Mesenchymal stem cell (in vitro differentiated cells and primary cell): Measurements from ENCODE around the gene PPP6R2.
A peak's percentile ranks its signal among the peaks of the same experiment; 100 is the strongest.

ENCODE experiments used
- DNase-seq: peaks from one replicate; pipeline ENCODE4 v3.0.0-alpha.2; 2013
- H2AFZ ChIP-seq: one replicate; pipeline ENCODE4 v1.6.1; 2013; ENCODE audit warnings: low read depth, mild to moderate bottlenecking, control low read depth, inconsistent platforms, low read length, moderate library complexity
- H2AK5ac ChIP-seq: 2 replicates; pipeline ENCODE4 v1.6.1; 2013; ENCODE audit warnings: low read length, moderate library complexity, mild to moderate bottlenecking, inconsistent platforms; ENCODE audit not compliant: severe bottlenecking
- H2BK120ac ChIP-seq: one replicate; pipeline ENCODE4 v1.6.1; 2013; ENCODE audit warnings: low read depth, mild to moderate bottlenecking, inconsistent platforms, low read length, moderate library complexity
- H2BK12ac ChIP-seq, 2 experiments: one replicate each; pipeline ENCODE4 v1.6.1; 2013; ENCODE audit warnings: inconsistent platforms in 2 of 2, low read length in 2 of 2, mild to moderate bottlenecking in 2 of 2, moderate library complexity in 2 of 2, control low read depth in 1 of 2
- H2BK15ac ChIP-seq: one replicate; pipeline ENCODE4 v1.6.1; 2013; ENCODE audit warnings: mild to moderate bottlenecking, low read depth, inconsistent platforms; ENCODE audit not compliant: poor library complexity, severe bottlenecking
- H2BK5ac ChIP-seq: 2 replicates; pipeline ENCODE4 v1.6.1; 2013; ENCODE audit warnings: low read depth, mild to moderate bottlenecking, low read length, control low read depth, inconsistent platforms; ENCODE audit not compliant: poor library complexity, severe bottlenecking
- H3K14ac ChIP-seq, 2 experiments: one replicate each; pipeline ENCODE4 v1.6.1; 2013; ENCODE audit warnings: inconsistent platforms in 2 of 2, low read length in 2 of 2, control low read depth in 1 of 2, mild to moderate bottlenecking in 1 of 2, moderate library complexity in 1 of 2
- H3K18ac ChIP-seq, 2 experiments: one replicate each; pipeline ENCODE4 v1.6.1; 2013; ENCODE audit warnings: inconsistent platforms in 2 of 2, low read length in 2 of 2, control low read depth in 1 of 2, low read depth in 1 of 2, mild to moderate bottlenecking in 1 of 2
- H3K23ac ChIP-seq, 2 experiments: one replicate each; pipeline ENCODE4 v1.6.1; 2013; ENCODE audit warnings: inconsistent platforms in 2 of 2, low read length in 2 of 2, mild to moderate bottlenecking in 2 of 2, moderate library complexity in 2 of 2, control low read depth in 1 of 2
- H3K27ac ChIP-seq: 2 replicates; pipeline ENCODE4 v1.5.1; 2013; ENCODE audit warnings: mild to moderate bottlenecking, moderate library complexity, low read length, control low read depth, inconsistent platforms; ENCODE audit not compliant: poor library complexity, severe bottlenecking
- H3K27me3 ChIP-seq, 2 experiments: 2 replicates each; pipeline versions ENCODE4 v1.6.1 to v1.7.0; 2013; ENCODE audit warnings: low read length in 2 of 2, mild to moderate bottlenecking in 2 of 2, moderate library complexity in 2 of 2, control low read depth in 1 of 2, inconsistent platforms in 1 of 2; ENCODE audit not compliant: control insufficient read depth in 1 of 2, insufficient read depth in 1 of 2
- H3K36me3 ChIP-seq, 2 experiments: 2 replicates each; pipeline versions ENCODE4 v1.6.1 to v1.7.0; 2013; ENCODE audit warnings: low read length in 2 of 2, control low read depth in 1 of 2, inconsistent platforms in 1 of 2, low read depth in 1 of 2, mild to moderate bottlenecking in 1 of 2; ENCODE audit not compliant: insufficient read depth in 2 of 2, control insufficient read depth in 1 of 2
- H3K4ac ChIP-seq, 2 experiments: one replicate each; pipeline ENCODE4 v1.6.1; 2013; ENCODE audit warnings: inconsistent platforms in 2 of 2, low read length in 2 of 2, mild to moderate bottlenecking in 2 of 2, moderate library complexity in 2 of 2, control low read depth in 1 of 2, low read depth in 1 of 2
- H3K4me1 ChIP-seq: 2 replicates; pipeline ENCODE4 v1.6.1; 2013; ENCODE audit warnings: low read depth, low read length, control low read depth; ENCODE audit not compliant: control insufficient read depth, insufficient read depth
- H3K4me2 ChIP-seq: 2 replicates; pipeline ENCODE4 v1.6.1; 2013; ENCODE audit warnings: low read length, mild to moderate bottlenecking, inconsistent platforms; ENCODE audit not compliant: poor library complexity, severe bottlenecking
- H3K4me3 ChIP-seq, 2 experiments: 2 replicates each; pipeline versions ENCODE4 v1.5.1 to v1.7.0; 2013; ENCODE audit warnings: low read length in 2 of 2, mild to moderate bottlenecking in 2 of 2, control low read depth in 1 of 2, low read depth in 1 of 2; ENCODE audit not compliant: insufficient read depth in 1 of 2
- H3K79me1 ChIP-seq: replicated peaks from 2 replicates; pipeline ENCODE4 v1.6.1; 2013; ENCODE audit warnings: mild to moderate bottlenecking, control low read depth, low read length, inconsistent platforms; ENCODE audit not compliant: poor library complexity, severe bottlenecking
- H3K9ac ChIP-seq: 2 replicates; pipeline ENCODE4 v1.7.0; 2013; ENCODE audit warnings: mild to moderate bottlenecking, low read length, moderate library complexity
- H3K9me3 ChIP-seq: 2 replicates; pipeline ENCODE4 v1.7.0; 2013; ENCODE audit warnings: mild to moderate bottlenecking, low read length; ENCODE audit not compliant: control insufficient read depth
- H4K8ac ChIP-seq: one replicate; pipeline ENCODE4 v1.6.1; 2013; ENCODE audit warnings: inconsistent platforms, mild to moderate bottlenecking, low read length, moderate library complexity
- H4K91ac ChIP-seq: one replicate; pipeline ENCODE4 v1.6.1; 2013; ENCODE audit warnings: mild to moderate bottlenecking, low read length, inconsistent platforms
- WGBS: methylation state at CpG from one replicate; pipeline ENCODE4 v1.1.7; 2013; ENCODE audit warnings: mixed read lengths; 5-methylcytosine and 5-hydroxymethylcytosine counted together

PPP6R2 gene

DNA sequence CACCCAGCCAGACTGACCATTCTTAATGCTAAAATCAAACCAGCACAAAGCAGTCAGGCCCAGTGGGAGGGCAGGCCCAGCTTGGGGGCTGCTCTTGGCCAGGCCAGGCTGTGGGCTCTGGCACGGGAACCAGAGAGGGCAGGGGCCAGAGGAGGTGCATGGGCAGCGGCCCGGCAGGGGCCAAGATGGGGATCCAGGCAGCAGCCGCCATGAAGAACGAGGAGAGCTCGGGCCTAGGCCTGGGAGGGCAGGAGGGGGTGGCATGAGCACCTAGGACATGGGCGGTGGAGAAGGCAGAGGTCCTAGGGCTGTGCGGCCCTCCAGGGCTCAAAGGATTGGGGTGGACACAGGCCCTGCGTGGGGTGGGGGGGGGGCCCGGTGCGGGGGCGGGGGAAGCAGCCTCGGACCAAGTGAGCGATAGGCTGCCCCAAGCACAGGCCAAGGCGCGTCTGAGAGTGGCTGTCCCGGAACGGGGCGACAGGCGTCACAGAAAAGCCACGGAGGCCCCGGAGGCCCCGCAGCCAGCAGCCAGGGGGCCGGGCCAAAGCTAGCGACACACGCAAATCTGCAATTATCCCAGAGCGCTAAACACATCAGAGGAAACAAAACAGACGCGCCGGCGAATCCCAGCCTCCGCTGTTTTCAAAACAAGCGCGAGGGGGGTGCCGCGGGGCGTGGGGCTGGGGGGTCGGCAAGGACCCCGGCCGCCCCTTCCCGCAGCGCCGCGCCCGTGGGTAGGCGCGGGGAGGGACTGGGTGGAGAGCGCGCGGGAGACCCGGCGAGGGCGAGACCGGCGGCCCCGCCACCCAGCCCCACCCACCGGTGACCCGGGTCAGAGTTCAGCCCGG lies 44.0 kb upstream of the PPP6R2 start:
- peak overlapping the region in 1 of 2 experiments; percentile 28 for H3K4me3 ChIP-seq
- H3K14ac ChIP-seq: no peak overlapping the region
- no peak overlapping the region for H3K27ac ChIP-seq
- H2AFZ ChIP-seq: no peak overlapping the region
- H3K4ac ChIP-seq: peak overlapping the region; percentile 47 to 64
- H3K18ac ChIP-seq: peak overlapping the region; percentile 81 to 89
- H2BK15ac ChIP-seq: peak overlapping the region; percentile 33
- no peak overlapping the region for H2BK5ac ChIP-seq
- H2BK120ac ChIP-seq: peak overlapping the region; percentile 78
- H3K9ac ChIP-seq: no peak overlapping the region
- H3K4me2 ChIP-seq: peak overlapping the region; percentile 54
- no peaks in the 10 kb centered on the region for H3K9me3 ChIP-seq
- peak overlapping the region; percentile 40 for H2AK5ac ChIP-seq
- DNase-seq: peak; percentile 85
- 21% methylated on average over 48 of the region's 59 CpGs for WGBS
- peak overlapping the region in 1 of 2 experiments; percentile 90 for H3K23ac ChIP-seq
- H3K27me3 ChIP-seq: no peaks in the 10 kb centered on the region
- peak overlapping the region; percentile 86 for H4K91ac ChIP-seq
- H3K36me3 ChIP-seq: peaks cover 13 to 63% of the 10 kb centered on the region in 2 experiments
- H3K4me1 ChIP-seq: peaks cover 89% of the 10 kb centered on the region
- peak overlapping the region in 1 of 2 experiments; percentile 12 for H2BK12ac ChIP-seq
- no peaks in the 10 kb centered on the region for H3K79me1 ChIP-seq
- peak overlapping the region; percentile 76 for H4K8ac ChIP-seq

DNA sequence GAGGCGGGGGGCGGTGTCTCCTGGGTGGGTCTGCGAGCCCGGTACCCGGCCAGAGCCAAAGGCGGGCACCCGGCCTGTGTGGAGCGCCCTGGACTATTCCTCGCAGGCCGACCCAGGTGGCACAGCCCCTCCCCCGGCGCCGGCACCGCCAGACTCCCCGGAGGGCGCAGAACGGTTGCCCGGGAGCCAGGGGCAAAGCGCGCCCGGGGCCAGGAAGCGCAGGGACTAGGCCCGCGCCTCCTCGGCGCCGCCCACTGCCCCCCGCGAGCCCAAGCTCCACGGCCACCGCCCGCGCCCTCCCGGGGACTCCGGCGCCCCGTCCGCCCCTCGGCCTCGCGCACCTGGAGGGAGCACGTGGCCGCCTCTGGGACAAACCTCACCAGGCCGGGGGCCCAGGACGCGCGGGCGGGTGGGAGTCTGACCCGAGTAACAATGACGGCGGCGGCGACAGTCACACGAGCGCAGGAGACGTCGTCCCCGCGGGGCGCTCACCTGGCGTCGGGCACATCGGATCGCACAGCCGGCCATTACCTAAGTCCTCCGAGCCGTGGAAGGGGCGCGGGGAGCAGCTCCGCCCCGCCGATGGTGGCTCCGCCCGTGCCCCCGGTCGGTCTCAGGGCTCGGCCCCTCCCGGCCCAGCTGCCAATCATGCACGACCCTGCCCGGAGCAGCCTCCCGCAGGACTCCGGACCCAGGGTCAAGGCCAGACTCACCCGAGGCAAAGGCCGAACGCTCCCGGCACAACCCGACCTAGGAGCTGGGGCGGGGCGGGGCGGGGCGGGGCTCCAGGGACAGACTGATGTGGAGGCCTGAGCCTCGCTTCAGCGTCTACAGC lies 43.1 kb upstream of the PPP6R2 start:
- DNase-seq: no peak
- Histone ChIP-seq H2BK5ac (peak overlapping the region; percentile 46), H3K4me3 (peak overlapping the region; percentile 28 to 41), H3K27me3 (no peaks in the 10 kb centered on the region), H2AK5ac (no peak overlapping the region), H3K4me1 (peaks cover 90% of the 10 kb centered on the region), H3K36me3 (peaks cover 8 to 63% of the 10 kb centered on the region in 2 experiments), H4K8ac (peak overlapping the region; percentile 62), H3K9me3 (no peaks in the 10 kb centered on the region), H3K27ac (no peak overlapping the region), H2BK120ac (peak overlapping the region; percentile 78), H3K4me2 (peak overlapping the region; percentile 54), H3K23ac (peak overlapping the region in 1 of 2 experiments; percentile 74), H2BK12ac (peak overlapping the region in 1 of 2 experiments; percentile 76), H3K9ac (no peak overlapping the region), H3K4ac (peak overlapping the region; percentile 65 to 88), H3K14ac (peak overlapping the region in 1 of 2 experiments; percentile 50), H2BK15ac (peak overlapping the region; percentile 52), H3K18ac (peak overlapping the region; percentile 81 to 89), H4K91ac (peak overlapping the region; percentile 76), H3K79me1 (no peaks in the 10 kb centered on the region), H2AFZ (no peak overlapping the region)
- 12% methylated on average over 75 of the region's 93 CpGs for WGBS

DNA sequence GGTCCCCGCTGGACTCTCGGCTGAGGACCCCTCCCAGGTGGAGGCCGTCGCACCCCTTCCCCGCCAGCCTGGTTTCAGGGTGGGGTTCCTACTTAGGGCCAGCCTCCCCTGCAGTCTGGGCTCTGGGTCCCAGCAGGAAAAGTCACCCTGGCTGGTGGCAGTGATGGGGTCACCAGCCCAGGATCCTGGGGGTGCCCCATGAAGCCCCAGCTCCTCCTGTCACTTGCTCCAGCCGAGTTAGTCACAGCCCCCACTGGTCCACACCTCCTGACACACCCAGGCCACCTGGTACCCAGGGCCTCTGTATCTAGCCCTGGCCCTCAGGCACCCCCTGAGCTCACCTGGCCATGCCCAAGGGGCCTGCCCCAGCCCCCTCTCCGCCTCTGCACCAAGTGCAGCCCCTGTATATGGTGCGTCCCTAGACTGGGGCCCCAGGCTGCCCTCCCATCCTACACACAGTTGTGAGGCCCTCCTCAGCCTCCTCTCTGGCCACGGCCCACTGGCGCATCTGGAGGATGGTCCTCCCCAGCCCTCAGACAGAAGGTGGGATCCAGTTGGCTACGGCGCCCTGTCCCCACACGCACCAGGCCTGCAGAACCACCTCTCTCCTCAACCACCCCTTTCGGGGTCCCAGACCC lies 42.4 kb upstream of the PPP6R2 start:
- Histone ChIP-seq H3K4ac (peak overlapping the region; percentile 30 to 65), H3K14ac (no peak overlapping the region), H3K4me1 (peaks cover 95% of the 10 kb centered on the region), H4K91ac (peak overlapping the region; percentile 61), H3K9me3 (no peaks in the 10 kb centered on the region), H3K4me2 (no peak overlapping the region), H3K27me3 (no peaks in the 10 kb centered on the region), H2BK12ac (no peak overlapping the region), H3K23ac (peak overlapping the region in 1 of 2 experiments; percentile 34), H2BK120ac (peak overlapping the region; percentile 11), H3K36me3 (peaks cover 8 to 69% of the 10 kb centered on the region in 2 experiments), H3K27ac (no peak overlapping the region), H3K79me1 (no peaks in the 10 kb centered on the region), H2BK15ac (no peak overlapping the region), H4K8ac (peak overlapping the region; percentile 56), H2AK5ac (peak overlapping the region; percentile 10), H3K9ac (no peak overlapping the region), H2AFZ (no peak overlapping the region), H3K4me3 (no peak overlapping the region), H2BK5ac (no peak overlapping the region), H3K18ac (peak overlapping the region; percentile 28 to 38)
- DNase-seq: no peak
- 82% methylated on average over 14 of the region's 14 CpGs for WGBS
